Activated CD8-positive, alpha-beta memory T cell treated with anti-CD3 and anti-CD28 coated beads, Interleukin-2, amount 50 U/mL, for 24 hours (primary cell): ENCODE measurements around the gene SFTPA2.
"Not testable (repeated sequence)": the region's sequence is repeated elsewhere in the genome, so short reads cannot be mapped to it uniquely, and the experiment has no call there.

Source experiments
- DNase-seq: peaks from one replicate; pipeline ENCODE4 v3.0.0-alpha.2; 2020; ENCODE audit errors: extremely low read depth

SFTPA2 gene

GRCh38 chr10:79560160-79560709 lies at the start of gene SFTPA2:
Gene SFTPA2 (minus strand): TSS chr10:79560407. CDS start chr10:79559483, 924 bp downstream.
- no peak for DNase-seq

GRCh38 chr10:79608505-79609375 lies 48.5 kb upstream of the SFTPA2 start:
- no peak for DNase-seq

- DNase-seq = no peak
These were observed 45.1 kb upstream of the SFTPA2 start for GRCh38 chr10:79605308-79605707.

GRCh38 chr10:79604294-79604693 lies 44.1 kb upstream of the SFTPA2 start:
- no peak for DNase-seq

GRCh38 chr10:79602953-79603352 lies 42.7 kb upstream of the SFTPA2 start:
- DNase-seq = no peak

GRCh38 chr10:79601939-79602338 lies 41.7 kb upstream of the SFTPA2 start:
- no peak for DNase-seq

GRCh38 chr10:79599644-79600043 lies 39.4 kb upstream of the SFTPA2 start:
- not testable (repeated sequence) for DNase-seq

GRCh38 chr10:79595510-79595909 lies 35.3 kb upstream of the SFTPA2 start:
- DNase-seq = no peak

GRCh38 chr10:79594565-79594964 lies 34.4 kb upstream of the SFTPA2 start:
- DNase-seq = not testable (repeated sequence)

GRCh38 chr10:79593377-79593776 lies 33.2 kb upstream of the SFTPA2 start:
- DNase-seq = no peak

GRCh38 chr10:79588800-79589199 lies 28.6 kb upstream of the SFTPA2 start:
- no peak for DNase-seq

- DNase-seq = no peak
These were observed 26.7 kb upstream of the SFTPA2 start for GRCh38 chr10:79586933-79587332.

GRCh38 chr10:79585870-79586527 lies 25.8 kb upstream of the SFTPA2 start:
- no peak for DNase-seq

GRCh38 chr10:79583488-79584024 lies 23.3 kb upstream of the SFTPA2 start:
- no peak for DNase-seq

- not testable (repeated sequence) for DNase-seq
These were observed 22.7 kb upstream of the SFTPA2 start for GRCh38 chr10:79582954-79583353.

GRCh38 chr10:79582096-79582495 lies 21.9 kb upstream of the SFTPA2 start:
- no peak for DNase-seq

GRCh38 chr10:79581044-79581443 lies 20.8 kb upstream of the SFTPA2 start:
- DNase-seq = no peak

- no peak for DNase-seq
These were observed 19.2 kb upstream of the SFTPA2 start for GRCh38 chr10:79579361-79579760.

- not testable (repeated sequence) for DNase-seq
These were observed 10.4 kb upstream of the SFTPA2 start for GRCh38 chr10:79570624-79571023.

- DNase-seq = no peak
These were observed 3.2 kb upstream of the SFTPA2 start for GRCh38 chr10:79563426-79563825.

- DNase-seq = peak; percentile 23
These were observed 2.0 kb upstream of the SFTPA2 start for GRCh38 chr10:79562135-79562756.

- no peak for DNase-seq
These were observed 1.1 kb upstream of the SFTPA2 start for GRCh38 chr10:79561257-79561656.
